GM19023 (cell line): ENCODE results near the gene CEACAM16.
"Not testable (repeated sequence)": the region's sequence is repeated elsewhere in the genome, so short reads cannot be mapped to it uniquely, and the experiment has no call there.

Experiments used
- ATAC-seq: cut with Tn5 transposase; IDR thresholded peaks from one replicate; pipeline ENCODE4 v1.9.1; 2021; ENCODE audit warnings: mild to moderate bottlenecking, moderate library complexity; ENCODE audit not compliant: unreplicated experiment

The CEACAM16 gene

DNA sequence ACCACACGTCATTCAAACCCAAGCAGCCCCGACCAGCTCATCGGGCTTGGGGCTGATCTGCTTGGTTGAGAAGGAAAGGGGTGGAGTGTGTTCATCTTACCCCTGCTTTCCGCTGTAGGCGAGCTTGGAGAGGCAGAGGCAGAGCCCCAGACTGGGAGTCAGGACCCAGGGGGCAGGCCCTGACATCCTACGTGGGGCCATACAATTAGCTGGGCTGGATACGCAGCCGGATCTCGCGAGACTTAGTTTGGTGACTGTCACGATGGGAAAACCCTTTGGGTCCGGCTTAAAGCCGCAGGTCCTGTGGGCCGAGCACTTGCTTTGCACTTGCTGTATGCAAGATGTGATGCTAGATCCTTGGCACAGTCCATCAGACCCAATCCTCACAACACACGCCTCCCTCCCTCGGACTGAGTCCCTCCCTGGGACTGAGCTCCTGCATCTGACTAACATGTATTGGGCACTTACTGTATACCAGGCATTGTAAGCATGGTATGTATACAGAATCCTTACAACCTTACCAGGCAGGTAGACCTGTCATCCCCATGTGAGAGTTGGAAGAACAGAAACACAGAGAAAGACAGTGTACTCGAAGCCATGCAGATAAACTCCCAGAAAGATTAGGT is 3.7 kb downstream of the CEACAM16 start:
- no peak for ATAC-seq

- ATAC-seq: no peak
Observed at GRCh38 chr19:44703336-44704078, 4.6 kb downstream of the CEACAM16 start.

DNA sequence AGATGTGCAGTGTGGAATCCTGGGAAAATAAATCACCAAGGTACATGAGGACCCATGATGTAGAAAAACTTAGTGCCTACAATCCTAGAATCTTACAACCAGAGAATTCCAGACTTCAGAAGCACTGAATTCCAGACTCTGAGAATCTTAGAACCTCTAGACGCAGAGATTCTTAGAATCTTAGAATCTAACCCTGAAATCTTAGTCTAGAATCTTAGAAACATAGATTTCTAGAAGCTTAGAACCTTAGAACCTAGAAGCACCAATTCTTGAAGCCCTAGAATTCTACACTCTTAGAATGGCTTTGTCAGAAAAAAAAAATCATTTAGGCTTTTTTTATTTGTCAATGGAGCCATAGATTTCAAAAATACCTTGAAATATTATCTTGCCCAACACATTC is 6.0 kb downstream of the CEACAM16 start:
- no peak for ATAC-seq

DNA sequence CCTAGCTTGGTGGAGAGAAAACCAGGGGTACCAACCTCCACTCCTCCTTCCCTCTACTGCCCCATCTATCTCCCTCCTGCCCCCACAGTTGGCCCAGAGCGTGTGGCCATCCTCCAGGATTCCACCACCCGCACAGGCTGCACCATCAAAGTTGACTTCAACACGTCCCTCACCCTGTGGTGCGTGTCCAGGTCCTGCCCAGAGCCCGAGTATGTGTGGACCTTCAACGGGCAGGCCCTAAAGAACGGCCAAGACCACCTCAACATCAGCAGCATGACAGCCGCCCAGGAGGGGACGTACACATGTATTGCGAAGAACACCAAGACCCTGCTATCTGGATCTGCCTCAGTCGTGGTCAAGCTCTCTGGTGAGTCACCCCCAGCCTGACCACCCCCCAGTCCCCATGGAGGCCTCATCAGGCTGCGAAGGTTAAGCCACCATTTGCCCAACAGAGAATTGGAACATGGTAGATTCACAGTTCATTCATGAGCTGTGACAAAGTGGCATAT is 6.6 kb downstream of the CEACAM16 start:
- no peak for ATAC-seq

DNA sequence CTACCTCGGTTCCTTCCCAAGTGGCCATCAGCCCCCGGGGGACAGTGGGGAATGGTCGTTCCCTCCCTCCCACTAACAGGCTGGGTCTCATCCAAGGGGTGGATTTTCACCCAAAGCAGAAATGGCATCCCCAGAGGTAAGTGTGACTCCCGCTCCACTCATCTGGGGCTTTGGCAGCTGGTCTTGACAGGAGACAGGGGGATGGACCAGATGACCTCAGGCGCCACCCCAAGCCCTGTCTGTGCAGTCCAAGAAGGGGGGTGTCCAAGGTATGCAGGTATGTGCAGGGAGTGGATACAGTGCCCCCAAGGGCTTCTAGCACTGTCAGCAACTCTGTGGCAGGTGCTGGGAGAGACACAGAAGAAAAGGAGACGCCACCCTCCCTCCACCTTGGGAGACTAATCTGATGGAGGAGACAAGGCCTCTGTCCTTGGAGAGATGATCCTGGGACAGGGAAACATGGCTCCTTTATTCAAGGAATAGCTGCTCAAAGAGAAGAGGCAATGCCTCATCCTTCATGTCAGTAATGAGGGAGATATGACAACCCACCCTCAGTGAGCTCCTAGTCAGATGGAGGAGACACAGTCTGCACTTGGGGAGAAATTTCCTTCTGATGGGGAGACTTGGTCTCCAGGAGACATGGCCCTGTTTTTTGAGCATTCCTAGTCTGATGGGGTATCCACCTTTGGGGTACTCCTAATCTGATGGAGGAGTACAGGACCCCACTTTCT is 7.7 kb downstream of the CEACAM16 start:
- no peak for ATAC-seq

DNA sequence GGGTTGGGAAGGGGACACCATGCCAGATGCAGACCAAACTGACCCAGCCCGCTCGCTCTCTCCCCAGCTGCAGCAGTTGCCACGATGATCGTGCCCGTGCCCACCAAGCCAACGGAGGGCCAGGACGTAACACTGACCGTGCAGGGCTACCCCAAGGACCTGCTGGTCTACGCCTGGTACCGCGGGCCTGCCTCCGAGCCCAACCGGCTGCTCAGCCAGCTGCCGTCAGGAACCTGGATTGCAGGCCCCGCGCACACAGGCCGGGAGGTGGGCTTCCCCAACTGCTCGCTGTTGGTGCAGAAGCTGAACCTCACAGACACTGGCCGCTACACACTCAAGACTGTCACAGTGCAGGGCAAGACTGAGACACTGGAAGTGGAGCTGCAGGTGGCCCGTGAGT is 8.8 kb downstream of the CEACAM16 start:
- ATAC-seq: no peak

DNA sequence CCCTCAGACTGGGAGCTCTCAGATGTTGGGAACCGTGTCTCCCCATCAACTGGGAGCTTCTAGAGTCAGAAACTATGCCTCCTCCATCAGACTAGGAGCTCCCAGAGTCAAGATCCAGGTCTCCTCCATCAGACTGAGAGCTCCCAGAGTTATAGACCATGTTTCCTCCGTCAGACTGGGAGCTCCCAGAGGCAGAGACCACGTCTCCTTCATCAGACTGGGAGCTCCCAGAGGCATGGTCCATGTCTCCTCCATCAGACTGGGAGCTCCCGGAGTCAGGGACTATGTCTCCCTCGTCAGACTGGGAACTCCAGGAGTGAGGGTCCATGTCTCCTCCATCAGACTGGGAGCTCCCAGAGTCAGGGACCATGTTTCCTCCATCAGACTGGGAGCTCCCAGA is 10.0 kb downstream of the CEACAM16 start:
- no peak for ATAC-seq

- ATAC-seq: not testable (repeated sequence)
Observed at GRCh38 chr19:44709434-44710266, 10.7 kb downstream of the CEACAM16 start.

GRCh38 chr19:44710483-44710882 is 11.5 kb downstream of the CEACAM16 start:
- no peak for ATAC-seq

DNA sequence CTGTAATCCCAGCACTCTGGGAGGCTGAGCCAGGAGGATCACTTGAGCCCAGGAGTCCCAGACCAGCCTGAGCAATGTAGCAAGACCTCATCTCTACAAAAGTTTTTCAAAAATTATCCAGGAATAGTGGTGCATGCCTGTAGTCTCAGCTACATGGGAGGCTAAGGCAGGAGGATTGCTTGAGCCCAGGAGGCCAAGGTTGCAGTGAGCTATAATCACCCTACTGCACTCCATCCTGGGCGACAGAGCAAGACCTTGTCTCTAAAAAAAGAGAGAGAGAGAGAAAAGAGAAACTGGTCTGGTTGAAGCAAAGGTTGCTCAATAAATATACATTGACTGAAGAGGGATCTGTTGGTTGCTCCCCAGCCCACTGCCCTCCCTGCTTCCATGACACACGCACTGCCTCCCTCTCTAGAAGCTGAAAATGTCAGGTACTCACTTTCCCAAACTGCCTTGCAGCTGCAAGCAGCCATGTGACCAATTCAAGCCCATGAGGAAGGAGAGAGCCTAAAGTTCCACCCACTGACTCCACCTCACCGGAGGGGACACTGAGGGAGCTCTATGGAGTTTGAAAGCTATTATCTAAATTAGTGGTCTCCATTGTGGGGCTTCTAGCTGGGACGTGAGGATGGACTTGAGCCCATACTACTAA is 14.0 kb downstream of the CEACAM16 start:
- no peak for ATAC-seq

- no peak for ATAC-seq
Observed at GRCh38 chr19:44714597-44715169, 15.7 kb downstream of the CEACAM16 start.

- no peak for ATAC-seq
Observed at GRCh38 chr19:44717603-44718002, 18.7 kb downstream of the CEACAM16 start.

- ATAC-seq: no peak
Observed at GRCh38 chr19:44718441-44719261, 19.7 kb downstream of the CEACAM16 start.

GRCh38 chr19:44719262-44719701 is 20.3 kb downstream of the CEACAM16 start:
- no peak for ATAC-seq

GRCh38 chr19:44720396-44720795 is 21.4 kb downstream of the CEACAM16 start:
- ATAC-seq: not testable (repeated sequence)

DNA sequence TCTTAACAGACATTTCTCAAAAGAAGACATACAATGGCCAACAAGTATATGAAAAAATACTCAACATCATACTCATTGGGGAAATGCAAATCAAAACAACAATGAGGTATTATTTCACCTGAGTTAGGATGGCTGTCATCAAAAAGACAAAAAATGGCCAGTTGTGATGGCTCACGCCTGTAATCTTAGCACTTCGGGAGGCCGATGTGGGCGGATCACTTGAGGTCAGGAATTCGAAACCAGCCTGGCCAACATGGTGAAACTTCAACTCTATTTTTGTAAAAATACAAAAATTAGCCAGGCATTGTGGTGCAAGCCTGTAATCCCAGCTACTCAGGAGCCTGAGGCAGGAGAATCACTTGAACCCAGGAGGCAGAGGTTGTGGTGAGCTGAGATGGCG is 22.0 kb downstream of the CEACAM16 start:
- ATAC-seq: no peak

DNA sequence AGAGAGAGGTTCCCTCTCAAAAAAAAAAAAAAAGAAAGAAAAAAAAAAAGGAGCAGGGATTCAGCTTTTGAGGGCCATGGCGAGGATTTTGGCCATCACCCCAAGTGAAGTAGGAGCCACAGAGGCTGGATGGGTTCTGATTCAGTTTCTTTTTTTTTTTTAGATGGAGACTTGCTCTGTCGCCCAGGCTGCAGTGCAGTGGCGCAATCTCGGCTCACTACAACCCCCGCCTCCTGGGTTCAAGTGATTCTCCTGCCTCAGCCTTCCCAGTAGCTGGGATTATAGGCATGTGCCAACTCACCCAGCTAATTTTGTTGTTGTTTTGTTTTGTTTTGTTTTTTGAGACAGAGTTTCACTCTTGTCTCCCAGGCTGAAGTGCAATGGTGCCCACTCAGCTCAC is 22.4 kb downstream of the CEACAM16 start:
- ATAC-seq: not testable (repeated sequence)

GRCh38 chr19:44722131-44723121 is 23.5 kb downstream of the CEACAM16 start:
- no peak for ATAC-seq
